Measurements from ENCODE around the gene CAPN8. TPM values are rescaled to one million over a fixed set of nuclear protein-coding genes. Genes with fewer than 3 reads are reported as not detected.

CAPN8 gene
- total RNA-seq, 6 experiments from 2014 or later: 0.35 to 1.1 TPM; not detected in 4

GRCh38 chr1:223702735-223703667 is 37.5 kb upstream of the CAPN8 start:
- 100% methylated on average over 2 of the region's 4 CpGs for WGBS (ENCODE audit: insufficient coverage, low coverage, low lambda C conversion rate, missing lambda C conversion rate)
- intact Hi-C loops (cut with DNase I): no loop called here
- TF ChIP-seq CTCF (IDR thresholded peaks at IDR 0.05) (no peak), POLR2A (IDR thresholded peaks at IDR 0.05) (no peak)
- ATAC-seq: no peak
- no peak overlapping the region for H3K27ac ChIP-seq
- H3K4me3 ChIP-seq: no peak overlapping the region
- H3K36me3 ChIP-seq: no peaks in the 10 kb centered on the region
- DNase-seq: no peak
- no peaks in the 10 kb centered on the region for H3K9me3 ChIP-seq
- H3K27me3 ChIP-seq: no peaks in the 10 kb centered on the region
- H3K4me1 ChIP-seq: peaks cover 0 to 4% (median 2%) of the 10 kb centered on the region in 4 donors

- 88% methylated on average over 4 of the region's 8 CpGs for WGBS (ENCODE audit: insufficient coverage, low coverage, low lambda C conversion rate, missing lambda C conversion rate)
- no peak overlapping the region for H3K4me3 ChIP-seq
- TF ChIP-seq POLR2A (IDR thresholded peaks at IDR 0.05) (no peak), CTCF (IDR thresholded peaks at IDR 0.05) (no peak)
- H3K9me3 ChIP-seq: no peaks in the 10 kb centered on the region
- H3K4me1 ChIP-seq: peaks cover 0 to 4% (median 0%) of the 10 kb centered on the region in 4 donors
- H3K27me3 ChIP-seq: no peaks in the 10 kb centered on the region
- H3K27ac ChIP-seq: no peak overlapping the region
- peak in 1 of 4 donors; percentile 22 for ATAC-seq
- H3K36me3 ChIP-seq: no peaks in the 10 kb centered on the region
- DNase-seq: no peak
- intact Hi-C loops (cut with DNase I): no loop called here
Measured at GRCh38 chr1:223700942-223701637, 35.6 kb upstream of the CAPN8 start.

GRCh38 chr1:223700388-223700918 is 35.0 kb upstream of the CAPN8 start:
- Histone ChIP-seq H3K4me1 (peaks cover 0 to 4% (median 0%) of the 10 kb centered on the region in 4 donors), H3K27me3 (no peaks in the 10 kb centered on the region), H3K4me3 (no peak overlapping the region), H3K27ac (no peak overlapping the region), H3K36me3 (no peaks in the 10 kb centered on the region), H3K9me3 (no peaks in the 10 kb centered on the region)
- TF ChIP-seq CTCF (IDR thresholded peaks at IDR 0.05) (no peak), POLR2A (IDR thresholded peaks at IDR 0.05) (no peak)
- intact Hi-C loops (cut with DNase I): no loop called here
- 55% methylated on average over 5 of the region's 5 CpGs for WGBS (ENCODE audit: insufficient coverage, low coverage, low lambda C conversion rate, missing lambda C conversion rate)
- ATAC-seq: no peak
- no peak for DNase-seq

- no peaks in the 10 kb centered on the region for H3K9me3 ChIP-seq
- TF ChIP-seq CTCF (IDR thresholded peaks at IDR 0.05): no peak
- TF ChIP-seq POLR2A (IDR thresholded peaks at IDR 0.05): no peak
- H3K27ac ChIP-seq: no peak overlapping the region
- DNase-seq (no peak), ATAC-seq (no peak)
- H3K4me1 ChIP-seq: peaks cover 0 to 4% (median 0%) of the 10 kb centered on the region in 4 donors
- no peaks in the 10 kb centered on the region for H3K36me3 ChIP-seq
- H3K4me3 ChIP-seq: no peak overlapping the region
- intact Hi-C loops (cut with DNase I): loop anchor here in 1 of 2 donors (10.0 kb wide), 1 partner anchor 359 kb away; no protein-coding TSS in a partner anchor
- 42% methylated on average over 4 of the region's 5 CpGs for WGBS (ENCODE audit: insufficient coverage, low coverage, low lambda C conversion rate, missing lambda C conversion rate)
- no peaks in the 10 kb centered on the region for H3K27me3 ChIP-seq
Measured at GRCh38 chr1:223695941-223696340, 30.4 kb upstream of the CAPN8 start.

All from right lobe of liver (tissue), 6 donors.